Naive thymus-derived CD4-positive, alpha-beta T cell (primary cell): ENCODE data around the gene FOXB2. TPM values are rescaled to one million over a fixed set of nuclear protein-coding genes. Genes with fewer than 3 reads are reported as not detected.

ENCODE experiments used
- ATAC-seq: fragments of 150-1000 bp; cut with Tn5 transposase; 2 replicates; pipeline ENCODE4 v1.10.0; 2021; ENCODE audit warnings: mild to moderate bottlenecking, moderate library complexity
- CTCF ChIA-PET: fragments of 350-600 bp; sonication (Branson Sonifier 250); formaldehyde crosslinking; loops from one replicate; lab custom pipeline; 2021; ENCODE audit warnings: antibody characterized with exemption; lab: Charles Lee
- POLR2A ChIA-PET: fragments of 350-600 bp; sonication (Branson Sonifier 250); formaldehyde crosslinking; loops from one replicate; lab custom pipeline; 2021; ENCODE audit warnings: antibody characterized with exemption, inconsistent platforms; lab: Charles Lee
- DNase-seq, 9 donors: peaks; one replicate each; pipeline versions ENCODE4 v3.0.0 to v3.0.0-alpha.2; 2020 to 2022; ENCODE audit warnings: mixed read lengths in 1 of 9
- H3K27ac ChIP-seq: one replicate; pipeline ENCODE4 v1.7.0; 2013; ENCODE audit warnings: mild to moderate bottlenecking, low read depth, low read length, moderate library complexity
- H3K27me3 ChIP-seq, 2 donors: one replicate each; pipeline ENCODE4 v1.7.0; 2013; ENCODE audit warnings: low read length in 2 of 2, mild to moderate bottlenecking in 2 of 2, moderate library complexity in 2 of 2; ENCODE audit not compliant: control insufficient read depth in 2 of 2, insufficient read depth in 2 of 2
- H3K36me3 ChIP-seq, 3 experiments: 1 replicate in 2 of 3; 2 replicates in 1 of 3; pipeline ENCODE4 v1.7.0; 2013; ENCODE audit warnings: low read length in 3 of 3, mild to moderate bottlenecking in 3 of 3, moderate library complexity in 1 of 3; ENCODE audit not compliant: insufficient read depth in 3 of 3, control insufficient read depth in 2 of 3
- H3K4me1 ChIP-seq, 2 donors: one replicate each; pipeline ENCODE4 v1.7.0; 2013; ENCODE audit warnings: low read length in 2 of 2, mild to moderate bottlenecking in 2 of 2, moderate library complexity in 1 of 2; ENCODE audit not compliant: control insufficient read depth in 2 of 2, insufficient read depth in 2 of 2
- H3K4me3 ChIP-seq: 2 replicates; pipeline ENCODE4 v1.7.0; 2013; ENCODE audit warnings: mild to moderate bottlenecking, low read length
- H3K9me3 ChIP-seq, 3 experiments: 1 replicate in 2 of 3; 2 replicates in 1 of 3; pipeline ENCODE4 v1.7.0; 2013; ENCODE audit warnings: low read length in 3 of 3; ENCODE audit not compliant: control insufficient read depth in 2 of 3
- H3K27ac Mint-ChIP-seq, 9 donors: one replicate each; pipeline ENCODE4 v1.8.0; 2020 to 2022; ENCODE audit warnings: mixed read lengths in 9 of 9, mild to moderate bottlenecking in 8 of 9, moderate library complexity in 5 of 9, inconsistent platforms in 2 of 9
- H3K27me3 Mint-ChIP-seq, 5 donors: one replicate each; pipeline ENCODE4 v1.8.0; 2021 to 2022; ENCODE audit warnings: mixed read lengths in 5 of 5, mild to moderate bottlenecking in 1 of 5
- H3K36me3 Mint-ChIP-seq, 5 donors: one replicate each; pipeline ENCODE4 v1.8.0; 2020 to 2022; ENCODE audit warnings: mixed read lengths in 5 of 5, mild to moderate bottlenecking in 3 of 5, inconsistent platforms in 1 of 5
- H3K4me1 Mint-ChIP-seq, 7 donors: one replicate each; pipeline ENCODE4 v1.8.0; 2020 to 2022; ENCODE audit warnings: mixed read lengths in 7 of 7, mild to moderate bottlenecking in 3 of 7, inconsistent platforms in 1 of 7
- H3K4me3 Mint-ChIP-seq, 10 donors: one replicate each; pipeline ENCODE4 v1.8.0; 2020 to 2022; ENCODE audit warnings: mild to moderate bottlenecking in 10 of 10, mixed read lengths in 10 of 10, moderate library complexity in 6 of 10, inconsistent platforms in 2 of 10
- H3K9me3 Mint-ChIP-seq, 11 donors: one replicate each; pipeline ENCODE4 v1.8.0; 2020 to 2022; ENCODE audit warnings: mixed read lengths in 11 of 11, mild to moderate bottlenecking in 4 of 11, inconsistent platforms in 1 of 11, moderate library complexity in 1 of 11
- intact Hi-C, 2 donors: fragments of 100-400 bp; cut with micrococcal nuclease; formaldehyde crosslinking; loops; one replicate each; pipeline ENCODE4 v1.15.1; 2023
- polyA plus RNA-seq, 2 donors: library from polyadenylated mRNA; unstranded; fragments of 300-500 nt; fragmentation: Illumina TruSeq; gene quantifications; one replicate each; pipeline ENCODE4 v1.2.3, GENCODE V29; 2021
- total RNA-seq, 6 experiments: library from RNA in 5 of 6; stranded (reverse) in 5 of 6; gene quantifications; 1 replicate in 5 of 6; 2 replicates in 1 of 6; pipeline ENCODE4 v1.2.3 and lab custom pipeline; 2021 to 2026

Gene FOXB2
- total and polyA plus RNA-seq, 7 experiments from 2014 or later = not detected

GRCh38 chr9:77014597-77015263, 4.7 kb upstream of the FOXB2 start:
- peaks cover 0 to 3% (median 0%) of the 10 kb centered on the region in 11 donors for H3K9me3 Mint-ChIP-seq

GRCh38 chr9:77015327-77016048, 4.0 kb upstream of the FOXB2 start:
- no peaks in the 10 kb centered on the region for H3K9me3 ChIP-seq
- ChIA-PET POLR2A (no interaction called here), CTCF (no interaction called here)

More at GRCh38 chr9:77014597-77015263, 4.7 kb upstream of the FOXB2 start:
- no peaks in the 10 kb centered on the region for H3K4me1 ChIP-seq
- DNase-seq = no peak
- H3K36me3 ChIP-seq = no peaks in the 10 kb centered on the region
- peaks cover 69 to 94% (median 77%) of the 10 kb centered on the region in 5 donors for H3K27me3 Mint-ChIP-seq
- ChIA-PET CTCF (no interaction called here), POLR2A (no interaction called here)
- no peak overlapping the region for H3K4me3 ChIP-seq
- ATAC-seq = no peak
- no peak overlapping the region for H3K4me3 Mint-ChIP-seq
- peaks cover 0 to 3% (median 0%) of the 10 kb centered on the region in 5 donors for H3K36me3 Mint-ChIP-seq
- H3K9me3 ChIP-seq = no peaks in the 10 kb centered on the region
- peaks cover 13 to 34% (median 18%) of the 10 kb centered on the region in 7 donors for H3K4me1 Mint-ChIP-seq
- H3K27me3 ChIP-seq = peaks cover 0 to 7% of the 10 kb centered on the region in 2 donors
- no peak overlapping the region for H3K27ac ChIP-seq
- peak overlapping the region in 1 of 9 donors; percentile 63 for H3K27ac Mint-ChIP-seq
- intact Hi-C loops = loop anchor here (5.0 to 10.0 kb wide), 2 partner anchors 567 to 1810 kb away; no protein-coding TSS in a partner anchor

GRCh38 chr9:77016121-77016525, 3.3 kb upstream of the FOXB2 start:
- H3K4me1 ChIP-seq = no peaks in the 10 kb centered on the region
- H3K4me3 ChIP-seq = no peak overlapping the region
- peaks cover 66 to 92% (median 79%) of the 10 kb centered on the region in 5 donors for H3K27me3 Mint-ChIP-seq
- H3K4me3 Mint-ChIP-seq = no peak overlapping the region
- no peak overlapping the region for H3K27ac ChIP-seq
- intact Hi-C loops = loop anchor here in 1 of 2 donors (10.0 kb wide), 1 partner anchor 1811 kb away; no protein-coding TSS in a partner anchor
- ATAC-seq (no peak), DNase-seq (no peak)
- H3K27me3 ChIP-seq = peaks cover 0 to 7% of the 10 kb centered on the region in 2 donors
- H3K9me3 Mint-ChIP-seq = peaks cover 0 to 3% (median 0%) of the 10 kb centered on the region in 11 donors
- H3K36me3 ChIP-seq = no peaks in the 10 kb centered on the region
- H3K9me3 ChIP-seq = no peaks in the 10 kb centered on the region
- peaks cover 16 to 38% (median 23%) of the 10 kb centered on the region in 7 donors for H3K4me1 Mint-ChIP-seq
- CTCF ChIA-PET = no interaction called here
- no peak overlapping the region for H3K27ac Mint-ChIP-seq
- POLR2A ChIA-PET = no interaction called here
- peaks cover 0 to 3% (median 0%) of the 10 kb centered on the region in 5 donors for H3K36me3 Mint-ChIP-seq

More at GRCh38 chr9:77015327-77016048, 4.0 kb upstream of the FOXB2 start:
- Mint-ChIP-seq H3K9me3 (peaks cover 0 to 3% (median 0%) of the 10 kb centered on the region in 11 donors), H3K4me1 (peaks cover 14 to 36% (median 19%) of the 10 kb centered on the region in 7 donors), H3K4me3 (no peak overlapping the region), H3K27me3 (peaks cover 66 to 92% (median 75%) of the 10 kb centered on the region in 5 donors), H3K27ac (peak overlapping the region in 1 of 9 donors; percentile 39), H3K36me3 (peaks cover 0 to 3% (median 0%) of the 10 kb centered on the region in 5 donors)
- ATAC-seq (no peak), DNase-seq (no peak)
- no peak overlapping the region for H3K4me3 ChIP-seq
- intact Hi-C loops = loop anchor here in 1 of 2 donors (10.0 kb wide), 1 partner anchor 1811 kb away; no protein-coding TSS in a partner anchor
- H3K27me3 ChIP-seq = peaks cover 0 to 7% of the 10 kb centered on the region in 2 donors
- no peaks in the 10 kb centered on the region for H3K36me3 ChIP-seq
- H3K4me1 ChIP-seq = no peaks in the 10 kb centered on the region
- H3K27ac ChIP-seq = no peak overlapping the region

- Histone ChIP-seq H3K36me3 (no peaks in the 10 kb centered on the region), H3K27ac (no peak overlapping the region), H3K27me3 (peaks cover 0 to 10% of the 10 kb centered on the region in 2 donors), H3K4me3 (no peak overlapping the region), H3K9me3 (no peaks in the 10 kb centered on the region), H3K4me1 (peaks cover 1 to 4% of the 10 kb centered on the region in 2 donors)
- POLR2A ChIA-PET = no interaction called here
- Mint-ChIP-seq H3K36me3 (peaks cover 0 to 3% (median 0%) of the 10 kb centered on the region in 5 donors), H3K27ac (peak overlapping the region in 1 of 9 donors; percentile 81), H3K27me3 (peaks cover 72 to 92% (median 84%) of the 10 kb centered on the region in 5 donors), H3K9me3 (peaks cover 0 to 3% (median 0%) of the 10 kb centered on the region in 11 donors), H3K4me3 (no peak overlapping the region), H3K4me1 (peaks cover 16 to 44% (median 27%) of the 10 kb centered on the region in 7 donors)
- CTCF ChIA-PET = interaction anchor here (0.6 kb wide), 1 partner anchor 521 kb away, joined by 3 read pairs; no protein-coding TSS in a partner anchor
- ATAC-seq = no peak
- no peak for DNase-seq
- intact Hi-C loops = loop anchor here in 1 of 2 donors (10.0 kb wide), 1 partner anchor 1812 kb away; no protein-coding TSS in a partner anchor
Measured at GRCh38 chr9:77016526-77017504, 2.6 kb upstream of the FOXB2 start.

GRCh38 chr9:77017505-77017894, 2.0 kb upstream of the FOXB2 start:
- H3K36me3 ChIP-seq = no peaks in the 10 kb centered on the region
- peak overlapping the region in 1 of 10 donors; percentile 8 for H3K4me3 Mint-ChIP-seq

More at GRCh38 chr9:77017505-77017894, 2.0 kb upstream of the FOXB2 start:
- H3K4me1 ChIP-seq = peaks cover 3 to 8% of the 10 kb centered on the region in 2 donors
- no peak for ATAC-seq
- H3K4me3 ChIP-seq = no peak overlapping the region
- H3K27ac ChIP-seq = no peak overlapping the region
- peaks cover 0 to 5% of the 10 kb centered on the region in 2 donors for H3K27me3 ChIP-seq
- H3K9me3 ChIP-seq = no peaks in the 10 kb centered on the region
- Mint-ChIP-seq H3K4me1 (peaks cover 12 to 44% (median 29%) of the 10 kb centered on the region in 7 donors), H3K27ac (peak overlapping the region in 1 of 9 donors; percentile 81), H3K27me3 (peaks cover 73 to 92% (median 85%) of the 10 kb centered on the region in 5 donors), H3K36me3 (peaks cover 0 to 7% (median 0%) of the 10 kb centered on the region in 5 donors), H3K9me3 (peaks cover 0 to 3% (median 0%) of the 10 kb centered on the region in 11 donors)
- ChIA-PET POLR2A (no interaction called here), CTCF (interaction anchor here (0.6 kb wide), 1 partner anchor 522 kb away, joined by 3 read pairs; no protein-coding TSS in a partner anchor)
- no peak for DNase-seq
- intact Hi-C loops = loop anchor here in 1 of 2 donors (10.0 kb wide), 1 partner anchor 1813 kb away; no protein-coding TSS in a partner anchor
